Calu3 (cell line): ENCODE data around the gene ANTXR2. TPM values are rescaled to one million over a fixed set of nuclear protein-coding genes. Genes with fewer than 3 reads are reported as not detected.

ENCODE experiments used
- BruUV-seq: library from RNA; stranded (reverse); fragments of 400-500 nt; replicated peaks from 2 replicates; lab custom pipeline; 2021; lab: Mats Ljungman, UMichigan
- CTCF ChIA-PET: fragments of 300-600 bp; sonication (Branson Sonifier 250); formaldehyde crosslinking; loops from one replicate; lab custom pipeline; 2022; ENCODE audit warnings: antibody characterized with exemption; lab: Charles Lee
- DNase-seq: peaks from one replicate; pipeline ENCODE4 v3.0.0; 2022
- H3K27ac Mint-ChIP-seq: one replicate; pipeline ENCODE4 v1.8.0; 2022; ENCODE audit warnings: mixed read lengths; ENCODE audit not compliant: unreplicated experiment
- H3K27me3 Mint-ChIP-seq: one replicate; pipeline ENCODE4 v1.8.0; 2022; ENCODE audit warnings: mixed read lengths; ENCODE audit not compliant: unreplicated experiment
- H3K36me3 Mint-ChIP-seq: one replicate; pipeline ENCODE4 v1.8.0; 2022; ENCODE audit warnings: mild to moderate bottlenecking, moderate library complexity, mixed read lengths; ENCODE audit not compliant: insufficient read depth, unreplicated experiment
- H3K4me1 Mint-ChIP-seq: one replicate; pipeline ENCODE4 v1.8.0; 2022; ENCODE audit warnings: mild to moderate bottlenecking, low read depth, mixed read lengths; ENCODE audit not compliant: unreplicated experiment
- H3K4me3 Mint-ChIP-seq: one replicate; pipeline ENCODE4 v1.8.0; 2022; ENCODE audit warnings: mild to moderate bottlenecking, low read depth, moderate library complexity, mixed read lengths; ENCODE audit not compliant: unreplicated experiment
- H3K9me3 Mint-ChIP-seq: one replicate; pipeline ENCODE4 v1.8.0; 2022; ENCODE audit warnings: low read depth, mixed read lengths; ENCODE audit not compliant: unreplicated experiment
- CTCF ChIP-seq: fragments of 200-600 bp; IDR thresholded peaks from one replicate; pipeline ENCODE4 v1.8.0; 2022; ENCODE audit warnings: antibody characterized with exemption; ENCODE audit not compliant: unreplicated experiment
- intact Hi-C: fragments of 100-400 bp; cut with micrococcal nuclease; formaldehyde crosslinking; loops from one replicate; pipeline ENCODE4 v1.10.0; 2022; ENCODE audit not compliant: unreplicated experiment
- total RNA-seq: library from RNA; stranded (reverse); gene quantifications from 2 replicates; pipeline ENCODE4 v1.2.3, GENCODE V29; 2022

ANTXR2 gene
- total RNA-seq, 1 experiment from 2014 or later, result 23.6 TPM

GRCh38 chr4:80076681-80077080 lies 3.7 kb upstream of the ANTXR2 start:
- Mint-ChIP-seq H3K4me3 (no peak overlapping the region), H3K36me3 (peaks cover 16% of the 10 kb centered on the region), H3K27ac (no peak overlapping the region), H3K4me1 (peaks cover 10% of the 10 kb centered on the region), H3K27me3 (no peaks in the 10 kb centered on the region), H3K9me3 (peaks cover 2% of the 10 kb centered on the region)
- CTCF ChIA-PET, result no interaction called here
- intact Hi-C loops, result no loop called here
- no peak for TF ChIP-seq CTCF
- BruUV-seq, result no TSS peak
- DNase-seq, result no peak

- peaks cover 19% of the 10 kb centered on the region for H3K36me3 Mint-ChIP-seq
- CTCF ChIA-PET, result no interaction called here
- H3K4me3 Mint-ChIP-seq, result no peak overlapping the region
- H3K27me3 Mint-ChIP-seq, result no peaks in the 10 kb centered on the region
- BruUV-seq, result no TSS peak
- no peak overlapping the region for H3K27ac Mint-ChIP-seq
- no peak for TF ChIP-seq CTCF
- no peak for DNase-seq
- peaks cover 10% of the 10 kb centered on the region for H3K4me1 Mint-ChIP-seq
- no peaks in the 10 kb centered on the region for H3K9me3 Mint-ChIP-seq
- intact Hi-C loops, result no loop called here
These were observed 3.1 kb upstream of the ANTXR2 start for GRCh38 chr4:80075995-80076675.

GRCh38 chr4:80074651-80075050 lies 1.6 kb upstream of the ANTXR2 start:
- no TSS peak for BruUV-seq
- DNase-seq, result no peak
- intact Hi-C loops, result loop anchor here (5.0 kb wide), 1 partner anchor 108 kb away; no protein-coding TSS in a partner anchor
- no peak for TF ChIP-seq CTCF
- no peak overlapping the region for H3K27ac Mint-ChIP-seq
- no peaks in the 10 kb centered on the region for H3K27me3 Mint-ChIP-seq
- H3K4me3 Mint-ChIP-seq, result no peak overlapping the region
- peaks cover 19% of the 10 kb centered on the region for H3K36me3 Mint-ChIP-seq
- H3K9me3 Mint-ChIP-seq, result no peaks in the 10 kb centered on the region
- H3K4me1 Mint-ChIP-seq, result peaks cover 10% of the 10 kb centered on the region
- CTCF ChIA-PET, result no interaction called here

GRCh38 chr4:80074069-80074468 lies 1.0 kb upstream of the ANTXR2 start:
- intact Hi-C loops, result loop anchor here (5.0 kb wide), 1 partner anchor 108 kb away; no protein-coding TSS in a partner anchor
- Mint-ChIP-seq H3K27me3 (no peaks in the 10 kb centered on the region), H3K4me1 (peaks cover 10% of the 10 kb centered on the region), H3K4me3 (no peak overlapping the region), H3K27ac (no peak overlapping the region), H3K36me3 (peaks cover 19% of the 10 kb centered on the region), H3K9me3 (no peaks in the 10 kb centered on the region)
- TF ChIP-seq CTCF, result no peak
- BruUV-seq, result no TSS peak
- DNase-seq, result no peak
- CTCF ChIA-PET, result interaction anchor here (0.7 kb wide), 1 partner anchor 1032 kb away, joined by 3 read pairs; no protein-coding TSS in a partner anchor
